Endothelial cell of umbilical vein (primary cell): ENCODE data around the gene MTAP. TPM values are rescaled to one million over a fixed set of nuclear protein-coding genes. Genes with fewer than 3 reads are reported as not detected.
A peak's percentile ranks its signal among the peaks of the same experiment; 100 is the strongest.

ENCODE experiments used
- BruUV-seq: library from RNA; stranded (reverse); fragments of 400-500 nt; replicated peaks from 2 replicates; lab custom pipeline; 2021; lab: Mats Ljungman, UMichigan
- CTCF ChIA-PET: fragments of 300-600, 350-600 bp; sonication (Branson Sonifier 250); formaldehyde crosslinking; loops from one replicate; lab custom pipeline; 2021; ENCODE audit warnings: antibody characterized with exemption, inconsistent platforms; lab: Charles Lee
- POLR2A ChIA-PET: fragments of 300-600, 350-600 bp; sonication (Branson Sonifier 250); formaldehyde crosslinking; loops from one replicate; lab custom pipeline; 2021; ENCODE audit warnings: antibody characterized with exemption, inconsistent platforms; lab: Charles Lee
- DNase-seq: peaks from one replicate; pipeline ENCODE4 v3.0.0-alpha.2; 2011; ENCODE audit warnings: low read depth, low spot score
- FAIRE-seq: peaks from 2 replicates; lab custom pipeline; 2011; peaks lifted over from hg19 to GRCh38; lab: Jason Lieb, UNC
- H2AFZ ChIP-seq: 2 replicates; pipeline ENCODE4 v1.6.0; 2012; ENCODE audit warnings: low read depth, low read length, control low read depth, inconsistent platforms
- H3K27ac ChIP-seq: 2 replicates; pipeline ENCODE4 v1.5.1; 2011; ENCODE audit warnings: low read depth, mild to moderate bottlenecking, control low read depth, low read length, moderate library complexity; ENCODE audit not compliant: insufficient read depth
- H3K27me3 ChIP-seq, 2 experiments: 2 replicates each; pipeline versions ENCODE4 v1.6.0 to v1.6.1; 2011; ENCODE audit warnings: low read length in 2 of 2, mixed read lengths in 1 of 2; ENCODE audit not compliant: control insufficient read depth in 2 of 2, insufficient read depth in 2 of 2
- H3K36me3 ChIP-seq, 2 experiments: 2 replicates in 1 of 2; 3 replicates in 1 of 2; pipeline ENCODE4 v1.5.1; 2011; ENCODE audit warnings: low read length in 2 of 2, mild to moderate bottlenecking in 1 of 2, moderate library complexity in 1 of 2; ENCODE audit not compliant: control insufficient read depth in 2 of 2, insufficient read depth in 2 of 2; ENCODE audit errors: extremely low read depth in 1 of 2
- H3K4me1 ChIP-seq: 3 replicates; pipeline ENCODE4 v1.5.1; 2011; ENCODE audit warnings: mild to moderate bottlenecking, low read length; ENCODE audit not compliant: control insufficient read depth, insufficient read depth; ENCODE audit errors: extremely low read depth
- H3K4me2 ChIP-seq: 2 replicates; pipeline ENCODE4 v1.6.1; 2011; ENCODE audit warnings: low read length, control low read depth, mixed read lengths; ENCODE audit not compliant: insufficient read depth
- H3K4me3 ChIP-seq, 3 experiments: fragments of 200-600 bp in 1 of 3; sonication (generic), shearing (Covaris generic) in 1 of 3; replicated peaks in 1 of 3; 2 replicates each; pipeline ENCODE4 v1.5.1; 2011 to 2016; ENCODE audit warnings: control low read depth in 3 of 3, low read length in 3 of 3, mild to moderate bottlenecking in 2 of 3, inconsistent platforms in 1 of 3, low read depth in 1 of 3, moderate library complexity in 1 of 3; ENCODE audit not compliant: insufficient read depth in 1 of 3
- H3K79me2 ChIP-seq: 2 replicates; pipeline ENCODE4 v1.6.0; 2012; ENCODE audit warnings: low read length, inconsistent platforms; ENCODE audit not compliant: control insufficient read depth, insufficient read depth
- H3K9ac ChIP-seq: replicated peaks from 2 replicates; pipeline ENCODE3; 2011; ENCODE audit warnings: low read length, control low read depth; ENCODE audit not compliant: insufficient read depth; ENCODE audit errors: extremely low read depth
- H3K9me1 ChIP-seq: replicated peaks from 3 replicates; pipeline ENCODE4 v1.6.0; 2011; ENCODE audit warnings: mild to moderate bottlenecking, low read length; ENCODE audit not compliant: control insufficient read depth, insufficient read depth; ENCODE audit errors: extremely low read depth
- H3K9me3 ChIP-seq: replicated peaks from 2 replicates; pipeline ENCODE4 v1.5.1; 2012; ENCODE audit warnings: low read length, inconsistent platforms; ENCODE audit not compliant: control insufficient read depth, insufficient read depth
- H4K20me1 ChIP-seq: replicated peaks from 2 replicates; pipeline ENCODE3; 2011; ENCODE audit warnings: mild to moderate bottlenecking, low read length; ENCODE audit not compliant: control insufficient read depth, insufficient read depth; ENCODE audit errors: extremely low read depth
- EZH2 ChIP-seq: IDR thresholded peaks from 2 replicates; pipeline ENCODE4 v1.6.1; 2012; ENCODE audit warnings: borderline replicate concordance, low read depth, mild to moderate bottlenecking, moderate library complexity, low read length, inconsistent platforms; ENCODE audit not compliant: severe bottlenecking
- FOS ChIP-seq: IDR thresholded peaks from 2 replicates; pipeline ENCODE4 v1.6.1; 2011; ENCODE audit warnings: mild to moderate bottlenecking, low read length, moderate library complexity, borderline replicate concordance; ENCODE audit not compliant: insufficient read depth
- GATA2 ChIP-seq: IDR thresholded peaks from 2 replicates; pipeline ENCODE4 v1.7.0; 2011; ENCODE audit warnings: low read depth, mild to moderate bottlenecking, moderate library complexity, mixed read lengths, low read length; ENCODE audit not compliant: insufficient read length, insufficient read depth
- JUN ChIP-seq: IDR thresholded peaks from 2 replicates; pipeline ENCODE4 v1.6.1; 2011; ENCODE audit warnings: borderline replicate concordance, low read depth; ENCODE audit not compliant: insufficient read length, insufficient read depth
- MYC ChIP-seq: IDR thresholded peaks from one replicate; pipeline ENCODE4 v1.6.1; 2011; ENCODE audit warnings: mild to moderate bottlenecking, low read depth, low read length
- POLR2A ChIP-seq: IDR thresholded peaks from 2 replicates; pipeline ENCODE4 v1.6.1; 2012; ENCODE audit warnings: low read depth, mild to moderate bottlenecking, control low read depth, low read length
- POLR2AphosphoS5 ChIP-seq: IDR thresholded peaks from 2 replicates; pipeline ENCODE4 v1.6.1; 2012; ENCODE audit warnings: low read depth, mild to moderate bottlenecking, control low read depth, low read length, moderate library complexity; ENCODE audit not compliant: insufficient read depth
- dilution Hi-C: fragments of 300-500 bp; cut with MboI; formaldehyde crosslinking; loops from one replicate; pipeline ENCODE4 v1.15.0; 2019; ENCODE audit warnings: low sequenced_read_pairs; ENCODE audit not compliant: extremely low pct_ligation_motif_present
- intact Hi-C: fragments of 100-400 bp; cut with micrococcal nuclease; formaldehyde crosslinking; loops from one replicate; pipeline ENCODE4 v1.10.0; 2022
- polyA plus RNA-seq, 4 experiments: library from polyadenylated mRNA; depleted of rRNA in 3 of 4; stranded (reverse) in 3 of 4; unstranded in 1 of 4; fragments of >200 nt; gene quantifications; 2 replicates each; pipeline versions ENCODE4 v1.2.1 to v1.2.3, GENCODE V29; 2011 to 2012; ENCODE audit warnings: missing spikeins in 1 of 4
- total RNA-seq: library from RNA; stranded (reverse); gene quantifications from 2 replicates; pipeline ENCODE4 v1.2.3, GENCODE V29; 2021
- TF ChIP-seq, protein P1 (sequence below): IDR thresholded peaks from 2 replicates; pipeline ENCODE4 v1.6.1; 2011; ENCODE audit not compliant: insufficient read depth, insufficient read length
- TF ChIP-seq, protein P2 (sequence below), 2 donors: IDR thresholded peaks; 1 replicate in 1 of 2; 2 replicates in 1 of 2; pipeline ENCODE4 v1.5.1; 2011; ENCODE audit warnings: low read length in 2 of 2, mild to moderate bottlenecking in 2 of 2, moderate library complexity in 2 of 2, control low read depth in 1 of 2, inconsistent platforms in 1 of 2, low read depth in 1 of 2; ENCODE audit not compliant: insufficient read depth in 1 of 2; ENCODE audit errors: extremely low read depth in 1 of 2

MTAP gene
- total and polyA plus RNA-seq, 2 donors (not counting 3 experiments of a cell fraction or from before 2014, with no cell fraction given): 11.3 to 55.1 TPM

DNA sequence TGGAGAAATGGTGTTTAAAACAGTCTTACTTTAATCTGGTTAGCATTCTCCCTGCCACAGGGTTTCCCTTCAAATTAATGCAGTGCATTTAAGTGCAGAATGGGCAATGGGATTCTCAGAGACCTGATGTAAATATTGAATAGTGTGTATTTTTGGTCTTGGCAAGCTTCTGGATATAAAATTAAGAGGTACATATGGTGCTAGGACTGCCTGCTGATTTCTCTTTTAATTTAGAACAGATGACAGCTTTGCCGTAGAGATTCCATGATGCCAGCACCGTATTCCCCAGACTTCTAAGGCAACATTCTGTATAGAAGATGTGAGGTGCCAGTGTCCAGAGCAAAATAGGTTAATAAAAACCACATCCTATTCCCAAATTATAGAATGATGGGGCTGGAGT lies 1.9 kb downstream of the MTAP start:
- dilution Hi-C loops (no loop called here), intact Hi-C loops (loop anchor here (5.0 kb wide), 1 partner anchor 472 kb away; no protein-coding TSS in a partner anchor)
- Histone ChIP-seq H3K9me3 (no peaks in the 10 kb centered on the region), H3K27me3 (no peaks in the 10 kb centered on the region), H3K36me3 (peaks cover 0 to 2% of the 10 kb centered on the region in 2 experiments), H3K9ac (no peak overlapping the region), H2AFZ (no peak overlapping the region), H3K4me3 (no peak overlapping the region), H3K4me2 (peak overlapping the region; percentile 98), H3K27ac (no peak overlapping the region), H4K20me1 (no peaks in the 10 kb centered on the region), H3K79me2 (peaks cover 53% of the 10 kb centered on the region), H3K4me1 (peaks cover 22% of the 10 kb centered on the region), H3K9me1 (no peaks in the 10 kb centered on the region)
- FAIRE-seq: no peak
- DNase-seq: no peak
- ChIA-PET POLR2A (no interaction called here), CTCF (interaction anchor here (3.3 kb wide), 1 partner anchor 370 kb away, joined by 14 read pairs; no protein-coding TSS in a partner anchor)
- no TSS peak for BruUV-seq
- no peak for TF ChIP-seq FOS
- TF ChIP-seq MYC: no peak
- no peak for TF ChIP-seq JUN

DNA sequence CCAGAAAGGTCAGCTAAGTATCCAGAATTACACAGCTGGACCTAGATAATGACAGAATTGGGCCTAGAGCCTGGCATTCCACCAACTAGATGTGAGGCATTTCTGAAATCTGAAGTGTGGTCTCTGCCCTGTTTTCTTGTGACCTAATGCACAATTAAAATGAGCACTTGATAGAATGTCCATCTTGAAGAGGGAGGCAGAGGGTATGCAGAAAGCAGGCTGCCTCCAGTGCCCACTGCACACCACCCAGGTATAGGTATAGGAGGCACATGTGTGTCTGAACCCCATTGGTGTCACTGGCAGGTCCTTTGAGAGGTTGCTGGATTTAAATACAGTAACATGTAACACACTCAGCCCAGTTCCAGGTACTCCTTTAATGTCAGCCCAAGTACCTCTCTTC lies 2.4 kb downstream of the MTAP start:
- Histone ChIP-seq H3K9ac (no peak overlapping the region), H4K20me1 (no peaks in the 10 kb centered on the region), H2AFZ (no peak overlapping the region), H3K4me3 (no peak overlapping the region), H3K9me1 (no peaks in the 10 kb centered on the region), H3K27me3 (no peaks in the 10 kb centered on the region), H3K36me3 (peaks cover 0 to 2% of the 10 kb centered on the region in 2 experiments), H3K4me1 (peaks cover 22% of the 10 kb centered on the region), H3K9me3 (no peaks in the 10 kb centered on the region), H3K4me2 (peak overlapping the region; percentile 98), H3K79me2 (peaks cover 53% of the 10 kb centered on the region), H3K27ac (no peak overlapping the region)
- dilution Hi-C loops: no loop called here
- TF ChIP-seq GATA2: no peak
- no peak for TF ChIP-seq POLR2A
- TF ChIP-seq EZH2: no peak
- no peak for TF ChIP-seq FOS
- TF ChIP-seq POLR2AphosphoS5: no peak
- TF ChIP-seq JUN: no peak
- TF ChIP-seq, protein P1, sequence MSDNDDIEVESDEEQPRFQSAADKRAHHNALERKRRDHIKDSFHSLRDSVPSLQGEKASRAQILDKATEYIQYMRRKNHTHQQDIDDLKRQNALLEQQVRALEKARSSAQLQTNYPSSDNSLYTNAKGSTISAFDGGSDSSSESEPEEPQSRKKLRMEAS: no peak
- TF ChIP-seq MYC: no peak
- TF ChIP-seq, protein P2, sequence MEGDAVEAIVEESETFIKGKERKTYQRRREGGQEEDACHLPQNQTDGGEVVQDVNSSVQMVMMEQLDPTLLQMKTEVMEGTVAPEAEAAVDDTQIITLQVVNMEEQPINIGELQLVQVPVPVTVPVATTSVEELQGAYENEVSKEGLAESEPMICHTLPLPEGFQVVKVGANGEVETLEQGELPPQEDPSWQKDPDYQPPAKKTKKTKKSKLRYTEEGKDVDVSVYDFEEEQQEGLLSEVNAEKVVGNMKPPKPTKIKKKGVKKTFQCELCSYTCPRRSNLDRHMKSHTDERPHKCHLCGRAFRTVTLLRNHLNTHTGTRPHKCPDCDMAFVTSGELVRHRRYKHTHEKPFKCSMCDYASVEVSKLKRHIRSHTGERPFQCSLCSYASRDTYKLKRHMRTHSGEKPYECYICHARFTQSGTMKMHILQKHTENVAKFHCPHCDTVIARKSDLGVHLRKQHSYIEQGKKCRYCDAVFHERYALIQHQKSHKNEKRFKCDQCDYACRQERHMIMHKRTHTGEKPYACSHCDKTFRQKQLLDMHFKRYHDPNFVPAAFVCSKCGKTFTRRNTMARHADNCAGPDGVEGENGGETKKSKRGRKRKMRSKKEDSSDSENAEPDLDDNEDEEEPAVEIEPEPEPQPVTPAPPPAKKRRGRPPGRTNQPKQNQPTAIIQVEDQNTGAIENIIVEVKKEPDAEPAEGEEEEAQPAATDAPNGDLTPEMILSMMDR (IDR thresholded peaks at IDR 0.05; ENCODE audit: extremely low read depth in 1 of 2, insufficient read depth in 1 of 2, low read depth in 1 of 2, low read length in 2 of 2): no peak
- CTCF ChIA-PET: interaction anchor here (1.3 to 3.3 kb wide), 2 partner anchors 370 kb away, joined by 3 to 14 read pairs; no protein-coding TSS in a partner anchor
- POLR2A ChIA-PET: no interaction called here
- intact Hi-C loops: loop anchor here (5.0 kb wide), 1 partner anchor 472 kb away; no protein-coding TSS in a partner anchor
- no TSS peak for BruUV-seq
- FAIRE-seq (no peak), DNase-seq (no peak)
